CD4-positive, alpha-beta T cell treated with Interleukin-6 for 4 hours (primary cell): ENCODE measurements around the gene SHLD2.
"Not testable (repeated sequence)": the region's sequence is repeated elsewhere in the genome, so short reads cannot be mapped to it uniquely, and the experiment has no call there.

ENCODE experiments used
- DNase-seq: peaks from one replicate; pipeline ENCODE4 v3.0.0-alpha.2; 2020; ENCODE audit warnings: mixed read lengths

SHLD2 gene

GRCh38 chr10:87089746-87090145 lies 5.3 kb upstream of the SHLD2 start:
- no peak for DNase-seq

- no peak for DNase-seq
Observed at GRCh38 chr10:87090779-87091178, 4.2 kb upstream of the SHLD2 start.

GRCh38 chr10:87092376-87092860 lies 2.6 kb upstream of the SHLD2 start:
- DNase-seq = no peak

DNA sequence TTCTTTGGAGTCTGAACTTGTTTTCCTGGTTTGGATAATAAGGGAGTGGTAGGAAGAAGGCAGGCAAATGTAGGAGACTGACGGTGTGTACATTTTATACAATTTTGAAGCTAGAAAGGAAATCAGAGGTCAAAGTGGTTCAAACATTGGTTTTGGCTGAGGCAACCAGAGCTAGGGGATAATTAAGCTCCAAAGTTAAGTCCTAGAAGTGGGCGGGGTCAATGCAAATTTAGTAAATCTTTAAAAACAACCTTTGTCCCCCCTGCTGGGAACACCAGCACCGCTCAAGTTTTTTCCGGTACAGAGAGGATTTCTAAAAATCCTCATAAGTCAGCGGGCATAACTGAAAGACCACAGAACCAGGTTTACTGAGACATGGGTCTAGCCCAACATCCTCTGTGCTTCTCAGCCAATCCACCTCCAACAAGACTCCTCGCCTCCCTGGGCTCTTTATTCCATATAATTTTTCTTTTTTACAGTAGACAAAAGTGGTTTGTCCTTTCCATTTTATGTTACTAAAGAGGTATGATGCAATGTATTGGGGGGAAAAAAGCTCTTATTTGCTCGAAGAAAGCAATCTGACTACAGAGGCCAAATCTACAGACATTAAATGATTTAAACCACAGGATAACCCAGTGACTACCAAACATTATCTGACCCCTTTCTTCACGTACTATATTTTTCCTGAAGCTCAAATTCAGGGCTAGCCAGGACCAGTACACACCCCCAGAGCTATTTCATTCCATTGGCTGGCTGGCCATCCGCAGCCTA lies 2.0 kb upstream of the SHLD2 start:
- peak; percentile 48 for DNase-seq

DNA sequence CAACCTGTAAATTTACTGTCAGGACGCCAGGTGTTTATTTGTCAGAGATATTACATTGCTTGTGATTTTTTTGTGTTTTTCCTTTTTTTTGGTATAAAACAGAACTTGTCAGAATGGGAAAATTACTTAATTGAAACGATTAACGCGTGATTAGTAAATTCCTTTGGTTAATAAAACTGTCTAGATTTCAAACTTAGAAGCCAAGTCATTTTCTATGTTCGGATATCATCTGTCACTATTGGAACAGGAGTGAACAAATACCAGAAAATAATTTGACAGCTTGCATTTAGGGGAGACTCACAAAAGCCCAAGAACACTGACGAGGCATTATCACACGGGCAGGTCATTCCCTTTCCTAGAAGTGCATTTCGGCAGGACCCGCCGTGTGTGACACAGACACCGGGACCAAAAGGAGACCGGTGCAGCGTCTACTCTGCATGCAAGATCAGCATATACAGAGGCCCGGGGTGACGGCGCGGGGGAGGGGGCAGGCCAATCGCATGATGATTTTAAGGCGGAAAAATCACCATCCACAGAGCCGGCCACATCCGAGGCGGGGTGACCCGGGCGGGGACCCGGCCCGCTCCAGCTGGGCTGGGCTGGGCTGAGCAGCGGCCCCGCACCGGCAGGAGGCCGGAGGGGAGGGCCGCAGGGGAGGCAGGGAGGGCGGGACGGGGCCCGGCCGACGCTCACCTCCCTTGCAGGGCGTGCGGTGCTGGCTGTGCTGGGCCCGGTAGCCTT lies 1.2 kb upstream of the SHLD2 start:
- DNase-seq = peak; percentile 67

GRCh38 chr10:87095236-87095945 lies 385 bp downstream of the SHLD2 start:
- DNase-seq = peak; percentile 75

DNA sequence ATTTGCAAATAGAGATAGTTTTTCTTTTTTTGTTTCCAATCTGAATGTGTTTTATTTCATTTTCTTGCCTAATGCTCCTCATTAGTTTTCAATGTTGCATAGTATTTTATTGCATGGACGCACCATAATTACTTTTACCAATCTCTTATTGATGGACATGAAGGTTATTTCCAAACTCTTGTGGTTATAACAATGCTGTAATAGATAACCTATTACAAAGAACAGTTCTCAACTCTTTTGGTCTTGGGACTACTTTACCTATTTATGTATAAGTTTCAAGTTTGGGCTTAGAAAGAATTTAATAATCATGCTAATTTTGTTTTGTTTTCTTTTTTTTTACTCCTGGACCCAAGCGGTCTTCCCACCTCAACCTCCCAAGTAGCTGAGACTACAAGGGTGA lies 7.0 kb downstream of the SHLD2 start:
- DNase-seq = no peak

DNA sequence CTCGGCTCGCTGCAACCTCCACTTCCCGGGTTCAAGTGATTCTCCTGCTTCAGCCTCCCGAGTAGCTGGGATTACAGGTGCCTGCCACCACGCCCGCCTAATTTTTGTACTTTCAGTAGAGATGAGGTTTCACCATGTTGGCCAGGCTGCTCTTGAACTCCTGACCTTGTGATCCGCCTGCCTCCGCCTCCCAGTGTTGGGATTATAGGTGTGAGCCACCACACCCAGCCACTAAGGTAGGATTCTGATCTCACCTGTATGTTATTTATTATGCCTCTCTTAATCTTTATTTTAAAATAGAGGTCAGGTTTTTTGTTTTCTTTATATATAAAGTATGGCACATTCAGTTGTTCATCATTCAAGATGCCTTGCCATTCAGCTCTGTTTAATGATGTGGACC lies 9.7 kb downstream of the SHLD2 start:
- DNase-seq = not testable (repeated sequence)

DNA sequence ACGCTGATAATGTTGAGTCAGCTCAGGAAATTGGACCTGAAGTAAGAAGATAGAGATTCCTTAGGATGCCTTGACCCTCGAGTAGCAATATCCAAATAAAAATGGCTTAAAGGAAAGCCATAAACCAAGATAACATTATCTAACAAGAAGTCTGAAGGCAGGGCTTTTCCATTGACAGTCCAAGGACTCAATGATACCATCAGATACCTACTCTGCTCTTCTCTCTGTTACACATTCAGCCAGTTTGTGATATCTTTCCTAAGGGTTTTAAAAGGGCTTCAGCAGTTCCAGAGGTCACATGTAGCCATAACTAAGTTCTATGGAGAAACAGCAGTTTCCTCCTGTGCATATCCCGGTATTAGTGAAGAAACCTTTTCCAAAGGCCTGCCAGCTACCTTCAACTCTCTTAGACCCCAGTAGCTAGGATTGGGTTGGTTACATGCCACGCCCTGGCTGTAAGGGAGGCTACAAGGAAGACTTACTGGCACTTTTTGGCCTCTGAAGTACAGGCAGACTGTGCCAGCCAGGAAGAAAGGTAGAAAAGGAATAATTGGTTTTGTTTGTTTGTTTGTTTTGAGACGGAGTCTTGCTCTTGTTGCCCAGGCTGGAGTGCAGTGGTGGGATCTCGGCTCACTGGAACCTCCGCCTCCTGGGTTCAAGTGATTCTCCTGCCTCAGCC lies 10.6 kb downstream of the SHLD2 start:
- no peak for DNase-seq

DNA sequence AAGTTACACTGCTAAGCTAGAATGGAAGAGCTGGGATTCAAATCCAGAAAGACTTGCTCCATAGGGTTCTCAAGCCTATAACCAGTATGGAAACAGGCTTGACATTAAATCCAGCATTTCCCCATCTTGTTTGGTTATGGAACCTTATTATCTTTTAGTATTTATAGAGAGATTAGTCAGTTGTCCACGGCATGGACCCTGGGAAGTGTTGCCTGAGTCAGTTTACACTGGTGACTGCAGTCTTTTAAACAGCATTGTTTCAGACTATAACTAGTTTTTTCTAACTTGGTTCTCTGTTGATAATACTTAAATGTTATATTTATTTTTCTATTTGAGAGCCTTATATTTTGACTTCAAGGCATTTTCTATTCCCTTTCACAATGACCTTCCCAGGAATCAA lies 23.1 kb downstream of the SHLD2 start:
- DNase-seq = not testable (repeated sequence)

DNA sequence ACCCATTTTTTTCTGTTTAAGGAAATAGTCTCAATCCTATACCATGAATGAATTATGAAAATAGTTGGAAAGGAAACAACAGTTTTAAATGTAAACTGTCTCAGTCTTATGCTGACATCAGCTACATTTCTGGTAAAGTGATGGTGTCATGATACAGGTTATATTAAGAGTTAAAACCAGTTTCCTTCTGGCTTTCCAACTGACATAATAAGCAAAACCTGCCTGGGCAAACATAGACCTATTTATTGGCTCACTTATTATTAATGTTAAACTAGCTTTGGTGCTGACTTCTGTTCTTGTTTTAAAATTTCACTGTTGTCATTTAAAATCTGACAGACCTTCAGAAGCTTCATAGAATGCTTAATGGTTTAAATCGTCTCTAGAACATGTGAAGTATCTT lies 24.0 kb downstream of the SHLD2 start:
- DNase-seq = not testable (repeated sequence)

DNA sequence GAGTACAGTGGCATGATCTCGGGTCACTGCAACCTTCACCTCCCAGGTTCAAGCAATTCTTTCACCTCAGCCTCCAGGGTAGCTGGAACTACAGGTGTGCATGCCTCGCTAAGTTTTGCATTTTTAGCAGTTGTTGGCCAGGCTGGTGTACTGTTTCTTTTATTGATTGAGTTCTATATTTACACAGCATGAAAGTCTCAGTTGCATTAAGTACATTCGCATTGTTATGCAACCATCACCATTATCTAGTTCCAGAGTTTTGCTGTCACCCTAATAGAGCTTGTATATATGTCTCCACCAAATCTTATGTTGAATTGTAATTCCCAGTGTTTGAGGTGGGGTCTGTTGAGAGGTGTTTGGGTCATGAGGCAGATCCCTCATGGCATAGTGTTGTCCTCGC lies 28.3 kb downstream of the SHLD2 start:
- DNase-seq = not testable (repeated sequence)

GRCh38 chr10:87127048-87127447 lies 32.0 kb downstream of the SHLD2 start:
- DNase-seq = not testable (repeated sequence)

- not testable (repeated sequence) for DNase-seq
Observed at GRCh38 chr10:87127607-87128156, 32.7 kb downstream of the SHLD2 start.

DNA sequence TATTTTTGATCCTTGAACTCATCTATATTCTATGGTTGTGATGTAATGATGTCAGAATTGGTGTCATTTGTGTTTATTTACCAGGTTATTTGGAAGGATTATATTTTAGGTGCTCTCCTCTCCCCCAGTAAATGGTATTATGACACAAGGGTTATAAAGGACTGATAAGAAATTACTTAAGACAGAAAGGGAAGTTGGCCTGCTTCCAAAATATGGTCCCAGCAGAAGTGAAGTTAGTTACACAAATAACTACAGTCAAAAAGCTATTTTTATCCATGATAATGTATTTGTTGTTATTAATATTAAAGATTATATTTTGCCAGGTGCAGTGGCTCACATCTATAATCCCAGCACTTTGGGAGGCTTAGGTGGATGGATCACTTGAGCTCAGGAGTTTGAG lies 37.2 kb downstream of the SHLD2 start:
- not testable (repeated sequence) for DNase-seq

- not testable (repeated sequence) for DNase-seq
Observed at GRCh38 chr10:87133936-87134335, 38.9 kb downstream of the SHLD2 start.

DNA sequence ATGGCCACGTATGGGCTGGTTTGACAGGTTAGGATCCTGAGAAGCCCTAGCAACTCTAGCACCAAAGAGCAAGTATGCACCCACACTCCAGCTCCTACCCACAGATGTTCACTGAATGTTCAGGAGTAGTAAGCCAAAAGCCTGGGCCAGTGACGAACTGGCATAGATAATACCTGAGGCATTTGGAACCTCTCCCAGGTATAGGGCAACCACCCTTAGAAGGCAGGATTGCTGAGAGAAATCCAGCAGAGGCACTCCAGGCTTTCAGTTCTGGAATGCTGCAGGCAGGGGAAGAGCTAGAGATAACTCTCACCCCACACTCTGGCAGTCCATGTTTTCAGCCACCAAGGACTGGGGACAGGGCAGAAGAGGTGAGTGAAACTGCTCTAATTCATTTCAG lies 39.4 kb downstream of the SHLD2 start:
- DNase-seq = not testable (repeated sequence)

- DNase-seq = not testable (repeated sequence)
Observed at GRCh38 chr10:87137478-87137877, 42.5 kb downstream of the SHLD2 start.

GRCh38 chr10:87142230-87143108 lies 47.5 kb downstream of the SHLD2 start:
- DNase-seq = not testable (repeated sequence)

DNA sequence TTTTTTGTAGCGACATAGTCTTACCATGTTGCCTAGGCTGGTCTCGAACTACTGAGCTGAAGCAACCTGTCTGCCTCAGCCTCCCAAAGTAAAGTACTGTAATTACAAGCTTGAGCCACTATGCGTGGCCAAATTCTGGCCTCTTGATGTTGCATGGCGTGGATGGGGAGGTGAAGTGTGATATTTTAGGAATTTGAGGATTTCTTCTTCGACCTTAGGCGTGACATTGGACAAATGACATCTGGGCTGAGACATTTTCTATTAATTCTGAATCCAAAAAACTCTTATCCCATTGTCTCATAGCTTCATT lies 48.1 kb downstream of the SHLD2 start:
- DNase-seq = not testable (repeated sequence)

DNA sequence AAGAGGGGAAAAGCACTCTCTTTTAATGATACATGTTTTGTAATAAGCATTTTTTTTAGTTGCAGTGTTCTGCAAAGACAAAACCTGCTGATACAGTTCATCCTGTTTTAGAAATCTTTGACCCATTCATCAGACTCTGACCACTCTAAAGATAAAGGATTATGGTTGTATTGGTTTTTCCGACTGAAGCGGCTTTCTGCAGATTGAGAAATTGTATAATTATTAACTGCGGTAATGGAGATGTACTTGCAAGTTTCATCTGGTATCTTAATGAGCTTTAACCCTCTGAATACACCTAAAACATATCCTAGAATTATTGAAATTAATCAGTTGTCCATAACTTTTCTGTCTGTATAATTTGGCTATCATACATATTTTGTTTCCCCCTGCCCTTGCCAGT lies 50.6 kb downstream of the SHLD2 start:
- DNase-seq = not testable (repeated sequence)
